Common myeloid progenitor, CD34-positive (primary cell): ENCODE results near the gene AKAP5.

Experiments used
- CTCF ChIA-PET: fragments of 350-600 bp; sonication (Branson Sonifier 250); formaldehyde crosslinking; loops from one replicate; lab custom pipeline; 2021; ENCODE audit warnings: antibody characterized with exemption; lab: Charles Lee
- POLR2A ChIA-PET: fragments of 350-600 bp; sonication (Branson Sonifier 250); formaldehyde crosslinking; loops from one replicate; lab custom pipeline; 2021; ENCODE audit warnings: antibody characterized with exemption; lab: Charles Lee
- DNase-seq, 3 donors: peaks; one replicate each; pipeline versions ENCODE4 v3.0.0 to v3.0.0-alpha.2; 2013
- H3K27ac ChIP-seq, 2 experiments: 1 replicate in 1 of 2; 2 replicates in 1 of 2; pipeline ENCODE4 v1.7.0; 2013; ENCODE audit warnings: inconsistent platforms in 2 of 2, low read length in 2 of 2, mild to moderate bottlenecking in 2 of 2, low read depth in 1 of 2, moderate library complexity in 1 of 2; ENCODE audit not compliant: severe bottlenecking in 2 of 2, insufficient read depth in 1 of 2, poor library complexity in 1 of 2
- H3K27me3 ChIP-seq, 5 experiments: replicated peaks in 2 of 5; 1 replicate in 3 of 5; 2 replicates in 2 of 5; pipeline versions ENCODE4 v1.6.1 to v1.7.0; 2013; ENCODE audit warnings: low read length in 4 of 5, mild to moderate bottlenecking in 2 of 5, moderate library complexity in 2 of 5, inconsistent platforms in 1 of 5; ENCODE audit not compliant: insufficient read depth in 5 of 5, control insufficient read depth in 4 of 5
- H3K36me3 ChIP-seq, 4 experiments: 1 replicate in 2 of 4; 2 replicates in 2 of 4; pipeline versions ENCODE4 v1.6.1 to v1.7.0; 2013; ENCODE audit warnings: low read length in 3 of 4, control low read depth in 1 of 4, mild to moderate bottlenecking in 1 of 4; ENCODE audit not compliant: control insufficient read depth in 4 of 4, insufficient read depth in 4 of 4
- H3K4me1 ChIP-seq, 4 experiments: 1 replicate in 3 of 4; 2 replicates in 1 of 4; pipeline versions ENCODE4 v1.6.1 to v1.7.1; 2013; ENCODE audit warnings: low read length in 3 of 4, mild to moderate bottlenecking in 3 of 4, control low read depth in 1 of 4, inconsistent platforms in 1 of 4, moderate library complexity in 1 of 4; ENCODE audit not compliant: control insufficient read depth in 4 of 4, insufficient read depth in 4 of 4; ENCODE audit errors: control extremely low read depth in 1 of 4
- H3K4me3 ChIP-seq, 7 experiments: 1 replicate in 4 of 7; 2 replicates in 3 of 7; pipeline versions ENCODE4 v1.5.1 to v1.7.0; 2013; ENCODE audit warnings: mild to moderate bottlenecking in 7 of 7, low read length in 6 of 7, moderate library complexity in 6 of 7, inconsistent platforms in 2 of 7, low read depth in 2 of 7, control low read depth in 1 of 7; ENCODE audit not compliant: insufficient read depth in 4 of 7, control insufficient read depth in 1 of 7; ENCODE audit errors: extremely low read depth in 1 of 7
- H3K9me3 ChIP-seq, 5 experiments: 1 replicate in 4 of 5; 2 replicates in 1 of 5; pipeline versions ENCODE4 v1.6.1 to v1.7.1; 2013; ENCODE audit warnings: low read length in 4 of 5, mild to moderate bottlenecking in 2 of 5, inconsistent platforms in 1 of 5, low read depth in 1 of 5, moderate library complexity in 1 of 5; ENCODE audit not compliant: control insufficient read depth in 4 of 5, insufficient read depth in 2 of 5; ENCODE audit errors: control extremely low read depth in 1 of 5
- WGBS: methylation state at CpG from one replicate; pipeline ENCODE4 v1.1.5; 2013; ENCODE audit not compliant: insufficient coverage; 5-methylcytosine and 5-hydroxymethylcytosine counted together

Gene AKAP5

GRCh38 chr14:64504897-64505794, 39.8 kb downstream of the AKAP5 start:
- peak; percentile 77 to 91 (median 89) for DNase-seq
- WGBS: under 1% methylated on average over 48 of the region's 68 CpGs
- POLR2A ChIA-PET: interaction anchor here (1.0 to 2.7 kb wide), 6 partner anchors 10 to 167 kb away, joined by 3 to 8 read pairs (median 3); no protein-coding TSS in a partner anchor

GRCh38 chr14:64506721-64507120, 41.4 kb downstream of the AKAP5 start:
- POLR2A ChIA-PET: no interaction called here
- Histone ChIP-seq H3K4me3 (peak overlapping the region in 5 of 7 experiments; percentile 3 to 63 (median 40)), H3K36me3 (no peaks in the 10 kb centered on the region), H3K9me3 (no peaks in the 10 kb centered on the region), H3K27me3 (no peaks in the 10 kb centered on the region), H3K4me1 (peaks cover 33 to 75% (median 65%) of the 10 kb centered on the region in 4 experiments), H3K27ac (peak overlapping the region in 1 of 2 experiments; percentile 5)
- no CpG with 5 or more reads among the region's 3 CpGs for WGBS
- DNase-seq: peak in 1 of 3 donors; percentile 20
- CTCF ChIA-PET: no interaction called here

More at GRCh38 chr14:64504897-64505794, 39.8 kb downstream of the AKAP5 start:
- Histone ChIP-seq H3K27ac (peak overlapping the region; percentile 97 to 99), H3K4me1 (peaks cover 33 to 74% (median 59%) of the 10 kb centered on the region in 4 experiments), H3K27me3 (no peaks in the 10 kb centered on the region), H3K9me3 (no peaks in the 10 kb centered on the region), H3K36me3 (no peaks in the 10 kb centered on the region), H3K4me3 (peak overlapping the region; percentile 75 to 97 (median 90))
- CTCF ChIA-PET: interaction anchor here (0.7 to 1.0 kb wide), 3 partner anchors 20 to 308 kb away, joined by 3 to 5 read pairs (median 3); no protein-coding TSS in a partner anchor

DNA sequence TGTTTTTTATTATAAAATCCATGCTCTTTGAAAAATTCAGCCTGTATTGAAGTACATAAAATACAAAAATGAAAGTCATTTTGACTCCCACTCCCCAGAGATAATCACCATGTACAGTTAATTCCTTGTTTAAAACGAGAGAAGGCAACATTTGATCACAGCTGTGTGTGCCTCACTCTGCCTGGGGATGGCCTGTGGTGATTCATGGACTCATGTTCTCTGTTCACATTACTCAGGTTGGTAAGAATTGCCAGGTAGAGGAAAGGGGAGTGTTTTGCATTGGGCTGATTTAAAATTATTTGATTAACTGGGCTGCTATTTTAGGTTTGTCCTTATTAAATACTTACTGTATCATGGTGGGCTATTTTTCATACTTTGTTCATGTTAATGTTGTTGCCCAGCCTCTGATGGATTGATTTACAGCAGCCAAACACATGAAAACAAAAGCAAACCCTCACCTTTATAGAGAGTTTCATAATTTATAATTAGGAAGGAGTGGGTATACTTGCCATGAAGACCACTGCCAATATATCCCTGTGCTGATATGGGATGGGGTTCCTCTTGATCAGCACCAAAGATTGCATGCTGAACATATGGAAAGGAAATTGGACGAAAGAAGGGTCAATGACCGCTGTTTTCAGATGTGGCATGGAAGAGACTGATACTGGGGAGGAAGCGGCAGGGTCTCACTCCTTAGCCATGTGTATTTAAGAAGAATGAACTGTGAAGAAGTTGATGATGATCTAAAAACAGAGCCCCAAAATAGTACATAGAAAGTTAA, 42.3 kb downstream of the AKAP5 start:
- Histone ChIP-seq H3K36me3 (no peaks in the 10 kb centered on the region), H3K4me1 (peaks cover 27 to 69% (median 60%) of the 10 kb centered on the region in 4 experiments), H3K27me3 (no peaks in the 10 kb centered on the region), H3K27ac (peak overlapping the region in 1 of 2 experiments; percentile 9), H3K9me3 (no peaks in the 10 kb centered on the region), H3K4me3 (peak overlapping the region in 2 of 7 experiments; percentile 6 to 33)
- CTCF ChIA-PET: no interaction called here
- POLR2A ChIA-PET: no interaction called here
- 80% methylated on average over 3 of the region's 4 CpGs for WGBS
- DNase-seq: peak in 1 of 3 donors; percentile 26

DNA sequence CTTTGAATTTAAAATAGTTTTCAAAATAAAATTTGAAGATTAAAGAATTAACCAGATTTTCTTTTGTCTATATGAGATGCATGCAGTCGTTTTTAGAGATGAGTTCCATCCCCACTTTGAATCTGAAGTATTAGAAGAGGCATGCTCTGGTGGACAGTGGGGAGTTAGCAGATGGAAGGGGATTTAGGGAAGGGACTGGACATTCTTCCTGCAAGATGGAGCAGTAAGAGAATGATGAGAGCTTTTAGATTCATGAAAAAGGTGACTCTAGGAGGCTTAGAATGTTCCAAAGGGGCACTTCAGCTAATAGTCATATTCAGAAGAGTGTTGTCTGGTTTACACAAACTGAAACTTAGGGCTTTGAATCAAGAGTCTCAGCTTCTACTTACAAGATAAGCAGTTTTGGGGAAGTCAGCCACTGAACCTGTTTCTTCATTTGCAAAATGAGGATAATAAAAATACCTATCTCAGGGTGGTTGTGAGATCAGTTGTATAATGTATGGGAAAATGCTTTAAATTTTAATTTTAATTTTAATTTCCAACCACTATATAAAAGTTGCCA, 43.0 kb downstream of the AKAP5 start:
- H3K27ac ChIP-seq: no peak overlapping the region
- H3K9me3 ChIP-seq: no peaks in the 10 kb centered on the region
- H3K36me3 ChIP-seq: no peaks in the 10 kb centered on the region
- 40% methylated on average over 1 of the region's 1 CpG for WGBS
- peaks cover 24 to 62% (median 53%) of the 10 kb centered on the region in 4 experiments for H3K4me1 ChIP-seq
- ChIA-PET CTCF (interaction anchor here (0.7 to 1.6 kb wide), 3 partner anchors 10 to 42 kb away, joined by 3 to 5 read pairs (median 3); no protein-coding TSS in a partner anchor), POLR2A (no interaction called here)
- DNase-seq: peak in 2 of 3 donors; percentile 63 to 75
- no peak overlapping the region for H3K4me3 ChIP-seq
- H3K27me3 ChIP-seq: no peaks in the 10 kb centered on the region

- Histone ChIP-seq H3K27ac (peak overlapping the region in 1 of 2 experiments; percentile 6), H3K36me3 (no peaks in the 10 kb centered on the region), H3K27me3 (no peaks in the 10 kb centered on the region), H3K9me3 (no peaks in the 10 kb centered on the region), H3K4me1 (peaks cover 24 to 61% (median 53%) of the 10 kb centered on the region in 4 experiments), H3K4me3 (no peak overlapping the region)
- DNase-seq: no peak
- CTCF ChIA-PET: interaction anchor here (0.7 to 1.6 kb wide), 8 partner anchors 9 to 43 kb away, joined by 3 to 5 read pairs (median 3); no protein-coding TSS in a partner anchor
- 100% methylated on average over 3 of the region's 8 CpGs for WGBS
- POLR2A ChIA-PET: no interaction called here
Observed at GRCh38 chr14:64509036-64509435, 43.7 kb downstream of the AKAP5 start.

DNA sequence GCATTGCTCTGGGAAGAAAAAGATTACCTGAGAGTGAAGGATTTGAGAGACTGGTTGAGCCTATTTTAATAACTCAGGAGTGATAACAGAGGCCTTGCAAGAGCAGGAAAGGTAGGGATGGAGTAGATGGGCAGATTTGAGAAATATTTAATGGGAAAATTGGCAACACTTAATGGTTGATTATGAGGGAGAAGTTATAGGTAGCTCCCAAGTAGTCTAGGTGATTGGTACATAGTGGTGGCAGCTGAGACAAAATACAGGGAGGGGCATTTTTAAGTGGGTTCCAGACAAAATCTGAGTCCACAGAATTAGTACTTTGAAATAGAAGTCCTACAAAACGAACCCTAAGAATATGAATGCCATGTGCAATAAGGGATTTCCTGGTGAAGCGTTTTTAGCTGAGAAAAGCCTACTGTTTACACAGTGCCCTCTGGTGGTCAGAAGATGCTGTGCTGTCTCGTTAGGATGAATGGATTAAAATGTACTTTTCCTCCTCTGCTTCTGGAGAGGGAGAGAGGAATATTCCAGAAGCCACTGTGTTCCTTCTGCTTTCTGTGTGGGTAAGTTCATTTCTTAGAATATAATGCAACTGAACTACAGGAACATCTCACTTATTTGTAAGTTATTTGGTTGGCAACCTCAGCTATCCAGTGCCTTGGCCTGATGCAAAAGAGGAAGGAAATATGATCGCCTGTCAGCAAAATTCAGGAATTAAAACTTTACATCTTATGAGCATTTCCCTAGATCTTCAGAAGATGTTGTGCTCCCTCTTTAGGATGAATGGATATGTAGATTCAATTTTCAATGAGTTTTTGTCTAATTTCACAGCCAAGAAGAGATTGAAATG, 45.7 kb downstream of the AKAP5 start:
- H3K36me3 ChIP-seq: no peaks in the 10 kb centered on the region
- WGBS: no CpG with 5 or more reads among the region's 4 CpGs
- H3K4me1 ChIP-seq: peaks cover 19 to 53% (median 46%) of the 10 kb centered on the region in 4 experiments
- peak; percentile 73 to 80 (median 74) for DNase-seq
- H3K9me3 ChIP-seq: no peaks in the 10 kb centered on the region
- H3K4me3 ChIP-seq: peak overlapping the region in 1 of 7 experiments; percentile 37
- H3K27me3 ChIP-seq: no peaks in the 10 kb centered on the region
- ChIA-PET CTCF (interaction anchor here (1.0 to 2.2 kb wide), 14 partner anchors 8 to 126 kb away, joined by 3 to 14 read pairs (median 4); no protein-coding TSS in a partner anchor), POLR2A (interaction anchor here (0.6 kb wide), 1 partner anchor 329 kb away, joined by 3 read pairs; no protein-coding TSS in a partner anchor)
- peak overlapping the region in 1 of 2 experiments; percentile 38 for H3K27ac ChIP-seq
